Body of pancreas (tissue), 4 donors: ENCODE results near the gene FSTL5.

Source experiments
- CTCF ChIP-seq, 7 experiments: fragments of 450-650 bp in 4 of 7; fragments of 200-600 bp in 3 of 7; sonication (generic) in 3 of 7; IDR thresholded peaks; one replicate each; pipeline ENCODE4 v1.5.1; 2016 to 2019; ENCODE audit warnings: antibody characterized with exemption in 7 of 7
- POLR2A ChIP-seq, 3 donors: fragments of 450-650 bp; IDR thresholded peaks; one replicate each; pipeline ENCODE4 v1.6.1; 2016; ENCODE audit warnings: antibody characterized with exemption in 3 of 3, mild to moderate bottlenecking in 2 of 3

DNA sequence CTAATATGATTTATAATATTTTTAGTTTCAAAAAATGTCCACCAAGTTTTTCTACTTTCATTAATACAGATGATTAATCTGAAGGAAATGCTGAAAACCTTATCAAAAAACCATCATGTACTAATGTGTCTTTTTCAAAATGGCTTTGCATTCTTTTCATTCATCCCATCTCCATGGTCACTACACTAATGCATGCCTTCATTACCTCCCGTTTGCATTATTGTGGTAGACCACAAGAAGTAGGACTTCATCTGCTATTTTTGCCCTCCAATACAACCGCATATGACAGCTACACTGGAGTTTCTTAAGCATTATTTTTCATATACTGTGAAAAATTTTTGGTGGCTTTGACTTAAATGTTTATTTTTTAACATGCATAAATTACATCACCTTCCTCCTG is 37.9 kb upstream of the FSTL5 start:
- TF ChIP-seq CTCF (IDR thresholded peaks at IDR 0.05) (no peak), POLR2A (IDR thresholded peaks at IDR 0.05) (no peak)
